HG03159 (cell line): Measurements from ENCODE around the gene F8A1.
"Not testable (repeated sequence)": the region's sequence is repeated elsewhere in the genome, so short reads cannot be mapped to it uniquely, and the experiment has no call there.

Experiments used
- ATAC-seq: cut with Tn5 transposase; IDR thresholded peaks from one replicate; pipeline ENCODE4 v1.9.1; 2021; ENCODE audit warnings: mild to moderate bottlenecking, moderate library complexity; ENCODE audit not compliant: unreplicated experiment

F8A1 gene

DNA sequence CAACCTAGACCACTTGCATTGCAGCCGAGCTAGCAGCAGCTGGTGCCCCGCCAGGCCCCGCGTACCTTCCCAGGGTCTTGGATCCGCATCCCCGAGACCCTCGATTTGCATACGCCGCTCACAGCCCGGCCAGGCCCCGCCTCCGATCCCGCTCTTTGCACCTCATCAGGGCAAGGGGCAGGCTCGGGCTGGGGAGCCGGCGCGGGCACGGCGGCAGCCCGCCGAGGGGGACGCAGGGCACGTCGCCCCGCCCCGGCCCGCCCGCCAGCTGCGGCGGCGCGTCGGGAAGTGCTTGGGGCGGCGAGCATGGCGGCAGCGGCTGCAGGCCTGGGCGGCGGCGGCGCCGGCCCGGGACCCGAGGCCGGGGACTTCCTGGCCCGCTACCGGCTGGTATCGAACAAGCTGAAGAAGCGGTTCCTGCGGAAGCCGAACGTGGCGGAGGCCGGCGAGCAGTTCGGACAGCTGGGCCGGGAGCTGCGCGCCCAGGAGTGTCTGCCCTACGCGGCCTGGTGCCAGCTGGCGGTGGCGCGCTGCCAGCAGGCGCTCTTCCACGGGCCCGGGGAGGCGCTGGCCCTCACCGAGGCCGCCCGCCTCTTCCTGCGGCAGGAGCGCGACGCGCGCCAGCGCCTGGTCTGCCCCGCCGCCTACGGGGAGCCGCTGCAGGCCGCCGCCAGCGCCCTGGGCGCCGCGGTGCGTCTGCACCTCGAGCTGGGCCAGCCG is at the start of gene F8A1:
TSS of gene F8A1 (plus strand) at position 287 of the 720 bp plus-strand sequence. CDS start at position 307, 20 bp downstream.
- ATAC-seq = peak; percentile 59

DNA sequence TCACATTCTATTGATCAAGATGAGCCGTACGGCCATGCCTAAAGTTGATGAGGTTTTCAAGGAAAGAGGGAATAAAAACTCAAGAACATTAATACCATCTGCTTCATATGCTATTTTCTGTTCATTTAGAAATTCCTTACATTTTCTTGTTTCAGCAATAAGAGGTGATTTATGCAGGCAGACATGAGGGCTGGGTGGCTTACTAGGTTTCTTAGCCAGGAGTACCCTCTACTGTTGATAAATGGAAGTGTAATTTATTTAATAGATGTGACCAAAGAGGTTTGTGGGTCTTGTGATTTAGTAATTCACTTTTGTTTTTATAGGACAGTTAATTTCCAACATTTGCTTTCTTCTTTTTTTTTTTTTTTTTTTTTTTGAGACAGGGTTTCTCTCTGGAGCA is 45.3 kb upstream of the F8A1 start:
- no peak for ATAC-seq

DNA sequence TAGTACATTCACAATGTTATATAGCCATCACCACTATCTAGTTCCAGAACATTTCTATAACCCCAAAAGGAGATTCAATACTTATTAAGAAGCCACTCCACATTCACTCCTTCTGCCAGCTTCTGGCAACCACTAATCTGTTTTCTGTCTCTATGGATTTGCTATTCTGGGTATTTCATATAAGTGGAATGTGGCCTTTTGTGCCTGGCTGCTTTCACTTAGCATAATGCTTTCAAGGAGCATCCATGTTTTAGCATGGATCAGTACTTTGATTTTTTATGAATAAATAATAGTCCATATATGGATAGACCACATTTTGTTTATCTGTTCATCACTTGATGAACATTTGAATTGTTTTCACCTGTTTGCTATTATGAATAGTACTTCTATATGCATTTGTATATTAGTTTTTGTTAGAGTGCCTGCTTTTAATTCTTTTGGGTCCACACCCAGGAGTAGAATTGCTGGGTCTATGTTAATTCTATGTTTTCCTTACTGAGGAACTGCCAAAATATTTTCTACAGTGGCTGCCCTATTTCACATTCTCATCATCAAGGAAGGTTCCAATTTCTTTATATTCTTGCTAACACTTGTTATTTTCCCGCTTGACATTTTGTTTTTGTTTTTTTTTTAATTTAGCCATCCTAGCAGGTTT is 35.1 kb upstream of the F8A1 start:
- ATAC-seq = no peak

DNA sequence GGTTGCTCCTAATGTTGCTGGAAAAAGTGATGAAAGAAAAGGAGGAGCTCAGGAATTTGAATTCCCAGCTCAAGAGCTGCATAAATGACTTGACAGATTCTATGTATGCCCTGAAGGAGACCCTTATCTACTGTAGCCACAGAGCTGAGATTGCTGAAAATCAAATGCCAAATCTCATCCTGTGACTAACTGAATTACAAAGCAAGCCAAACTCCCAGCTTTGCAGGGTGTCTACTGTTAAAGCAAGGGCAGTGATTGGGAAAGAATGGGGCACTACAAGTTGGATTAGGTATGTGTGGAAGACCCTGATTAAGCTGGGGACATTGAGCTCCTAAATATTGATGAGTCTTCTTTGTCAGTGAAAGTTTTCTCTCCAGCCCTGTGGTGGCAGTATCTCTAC is 30.9 kb upstream of the F8A1 start:
- ATAC-seq = no peak

DNA sequence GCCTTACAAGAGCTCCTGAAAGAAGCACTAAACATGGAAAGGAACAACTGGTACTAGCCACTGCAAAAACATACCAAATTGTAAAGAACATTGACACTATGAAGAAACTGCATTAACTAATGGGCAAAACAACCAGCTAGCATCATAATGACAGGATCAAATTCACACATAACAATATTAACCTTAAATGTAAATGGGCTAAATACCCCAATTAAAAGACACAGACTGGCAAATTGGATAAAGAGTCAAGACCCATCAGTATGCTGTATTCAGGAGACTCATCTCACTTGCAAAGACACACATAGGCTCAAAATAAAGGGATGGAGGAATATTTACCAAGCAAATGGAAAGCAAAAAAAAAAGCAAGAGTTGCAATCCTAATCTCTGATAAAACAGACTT is 17.6 kb upstream of the F8A1 start:
- not testable (repeated sequence) for ATAC-seq

DNA sequence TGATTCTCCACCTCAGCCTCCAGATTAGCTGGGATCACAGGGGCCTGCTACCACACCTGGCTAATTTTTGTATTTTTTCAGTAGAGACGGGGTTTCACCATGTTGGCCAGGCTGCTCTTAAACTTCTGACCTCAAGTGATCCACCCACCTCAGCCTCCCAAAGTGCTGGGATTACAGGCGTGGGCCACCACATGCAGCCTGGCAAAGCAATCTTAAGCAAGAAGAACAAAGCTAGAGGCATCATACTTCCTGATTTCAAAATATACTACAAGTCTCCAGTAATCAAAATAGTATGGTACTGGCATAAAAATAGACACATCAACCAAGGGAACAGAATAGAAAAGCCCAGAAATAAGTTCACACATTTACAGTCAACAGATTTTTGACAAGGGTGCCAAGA is 12.8 kb upstream of the F8A1 start:
- no peak for ATAC-seq

DNA sequence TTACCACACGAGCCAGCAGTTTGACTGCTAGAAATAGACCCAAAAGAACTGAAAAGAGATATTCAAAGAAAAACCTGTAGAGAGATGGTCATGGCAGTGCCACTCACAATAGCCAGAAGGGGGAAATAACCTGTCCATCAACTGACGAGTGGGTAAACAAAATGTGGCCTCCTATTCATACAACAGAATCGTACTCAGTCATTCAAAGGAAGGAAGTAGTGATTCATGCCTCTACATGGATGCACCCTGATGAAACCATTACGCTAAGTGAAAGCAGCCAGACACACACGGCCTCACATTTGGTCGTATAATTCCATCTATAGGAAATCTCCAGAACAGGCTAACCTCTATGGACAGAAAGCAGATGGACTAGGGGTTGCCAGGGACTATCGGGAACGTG is 2.1 kb upstream of the F8A1 start:
- not testable (repeated sequence) for ATAC-seq

DNA sequence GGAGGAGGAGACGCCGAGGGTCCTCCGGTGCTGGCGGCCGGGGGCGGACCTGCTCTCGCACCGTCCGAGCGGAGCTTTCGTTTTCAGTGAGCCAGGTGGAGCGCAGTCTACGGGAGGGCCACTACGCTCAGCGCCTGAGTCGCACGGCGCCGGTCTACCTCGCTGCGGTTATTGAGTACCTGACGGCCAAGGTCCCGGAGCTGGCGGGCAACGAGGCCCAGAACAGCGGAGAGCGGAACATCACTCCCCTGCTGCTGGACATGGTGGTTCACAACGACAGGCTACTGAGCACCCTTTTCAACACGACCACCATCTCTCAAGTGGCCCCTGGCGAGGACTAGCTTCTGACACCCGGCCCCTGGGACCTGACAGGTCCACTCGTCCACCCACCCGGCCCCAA is 1.1 kb upstream of the F8A1 start:
- not testable (repeated sequence) for ATAC-seq

DNA sequence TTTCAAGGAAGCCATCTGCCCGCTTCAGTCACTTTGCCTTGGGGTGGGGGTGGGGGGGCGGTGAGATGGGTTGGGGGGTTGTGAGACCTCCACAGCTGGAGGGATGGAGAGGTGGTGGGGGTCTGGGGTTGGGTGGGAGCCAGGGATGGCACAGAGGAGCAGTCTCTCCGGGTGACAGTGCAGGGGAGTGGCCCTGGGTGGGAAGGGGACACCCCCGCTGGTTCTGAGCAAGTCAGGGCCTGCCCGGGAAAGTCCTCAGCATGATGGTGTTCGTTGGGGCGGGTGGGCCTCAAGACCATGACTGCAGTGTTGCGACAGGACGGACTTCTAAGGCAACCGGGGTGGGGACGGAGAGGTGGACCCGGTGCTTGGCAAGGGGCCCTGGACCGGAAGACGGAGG is 606 bp upstream of the F8A1 start:
- ATAC-seq = not testable (repeated sequence)

DNA sequence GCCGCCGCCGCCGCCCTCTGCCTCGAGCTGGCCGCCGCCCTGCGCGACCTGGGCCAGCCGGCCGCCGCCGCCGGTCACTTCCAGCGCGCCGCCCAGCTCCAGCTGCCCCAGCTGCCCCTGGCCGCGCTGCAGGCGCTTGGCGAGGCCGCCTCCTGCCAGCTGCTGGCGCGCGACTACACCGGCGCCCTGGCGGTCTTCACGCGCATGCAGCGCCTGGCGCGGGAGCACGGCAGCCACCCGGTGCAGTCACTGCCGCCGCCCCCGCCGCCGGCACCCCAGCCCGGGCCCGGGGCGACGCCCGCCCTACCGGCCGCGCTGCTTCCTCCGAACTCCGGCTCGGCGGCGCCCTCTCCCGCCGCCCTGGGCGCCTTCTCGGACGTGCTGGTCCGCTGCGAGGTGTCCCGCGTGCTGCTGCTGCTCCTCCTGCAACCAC is 650 bp downstream of the F8A1 start:
- peak; percentile 60 for ATAC-seq

DNA sequence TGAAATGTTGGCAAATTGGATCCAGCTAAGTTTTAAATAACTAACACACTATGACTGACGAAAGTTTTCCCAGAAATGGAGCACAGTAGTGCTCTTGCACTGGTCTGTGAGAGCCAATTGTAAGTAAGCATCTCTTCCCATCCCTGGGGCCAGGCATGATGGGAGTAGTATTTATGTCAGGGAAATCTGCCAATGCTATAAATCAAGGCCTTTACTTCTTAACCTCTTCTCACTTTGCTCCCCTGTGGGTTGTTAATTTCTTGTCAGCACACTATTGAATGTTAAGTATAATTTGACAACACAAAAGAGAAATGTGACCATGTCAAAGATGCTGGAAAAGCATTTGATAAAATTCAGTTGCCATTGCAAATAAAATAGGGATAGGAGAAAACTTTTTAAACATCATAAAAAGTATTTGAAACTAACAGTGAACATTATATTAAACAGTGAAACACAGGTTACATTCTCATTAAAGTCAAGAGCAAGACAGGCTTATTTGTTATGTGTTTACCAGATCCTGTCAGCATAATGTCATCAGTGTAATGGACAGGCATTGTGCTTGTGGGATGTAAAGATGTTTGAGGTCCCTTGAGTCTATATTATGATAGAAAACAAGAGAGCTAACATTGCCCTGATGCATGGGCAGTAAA is 5.0 kb downstream of the F8A1 start:
- no peak for ATAC-seq

DNA sequence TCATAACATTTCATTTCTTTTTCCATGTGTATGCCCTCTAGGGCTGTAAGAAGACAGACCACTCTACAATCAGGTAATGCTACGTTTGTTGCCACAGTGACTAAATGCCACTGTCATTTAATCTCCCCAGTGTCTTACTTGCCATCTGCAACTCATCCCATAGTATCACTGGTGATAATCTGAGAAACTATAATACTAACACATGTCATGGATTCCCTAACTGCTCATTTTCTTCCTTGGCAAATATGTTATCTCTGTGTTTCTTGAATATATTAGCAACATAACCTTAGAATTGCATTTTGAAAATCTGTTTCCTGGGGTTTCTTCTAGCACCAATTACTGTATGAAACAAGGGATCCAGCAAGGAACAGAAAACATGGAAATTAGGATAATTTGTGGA is 6.1 kb downstream of the F8A1 start:
- no peak for ATAC-seq

DNA sequence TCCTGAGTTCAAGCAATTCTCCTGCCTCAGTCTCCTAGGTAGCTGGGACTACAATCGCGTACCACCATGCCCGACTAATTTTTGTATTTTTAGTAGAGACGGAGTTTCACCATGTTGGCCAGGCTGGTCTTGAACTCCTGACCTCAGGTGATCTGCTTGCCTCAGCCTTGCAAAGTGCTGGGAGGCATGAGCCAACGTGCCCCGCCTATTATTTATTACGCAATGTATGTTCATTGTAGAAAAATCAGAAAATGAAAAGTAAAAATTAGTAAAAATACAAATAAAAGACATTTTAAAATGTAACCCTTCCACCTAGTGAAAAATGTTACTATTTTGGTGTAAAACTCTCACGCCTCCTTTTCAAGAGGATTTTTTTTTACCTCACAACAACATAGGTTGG is 14.2 kb downstream of the F8A1 start:
- no peak for ATAC-seq

DNA sequence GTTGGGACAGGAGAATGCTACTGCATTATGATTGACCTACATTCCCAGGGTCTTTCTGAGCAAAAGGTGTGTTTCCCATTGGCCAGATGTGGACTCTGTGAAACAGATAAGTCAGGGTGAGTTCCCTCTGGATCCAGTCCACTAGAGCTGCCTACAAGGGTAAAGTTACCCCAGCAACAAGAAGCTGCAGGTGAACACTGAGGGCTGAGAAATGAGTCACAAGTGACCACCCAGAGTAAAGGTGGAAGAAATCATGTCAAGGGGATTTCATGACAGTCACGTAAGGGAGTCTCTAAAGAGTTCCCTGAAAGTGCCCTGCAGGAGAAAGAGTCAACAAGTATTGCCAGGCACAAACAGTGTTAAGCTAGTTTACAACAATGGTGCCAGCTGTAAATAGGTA is 16.3 kb downstream of the F8A1 start:
- no peak for ATAC-seq

DNA sequence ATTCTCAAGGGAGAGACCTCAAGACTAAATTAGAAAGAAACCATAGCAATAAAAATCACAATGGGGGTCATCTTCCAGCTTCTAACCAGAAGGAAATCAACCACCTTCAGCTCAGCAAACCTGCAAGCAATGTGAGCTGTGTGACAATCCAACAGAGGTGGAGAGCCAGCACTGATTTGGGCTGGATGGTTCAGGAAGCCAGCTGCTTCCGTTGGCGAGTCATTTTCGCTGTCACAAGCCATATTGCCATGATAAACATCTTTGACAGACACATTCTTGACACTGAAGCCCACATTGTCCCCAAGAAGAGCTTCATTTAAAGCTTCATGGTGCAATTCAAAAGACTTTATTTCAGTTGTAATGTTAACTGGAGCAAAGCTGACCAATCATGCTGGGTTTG is 22.7 kb downstream of the F8A1 start:
- no peak for ATAC-seq

DNA sequence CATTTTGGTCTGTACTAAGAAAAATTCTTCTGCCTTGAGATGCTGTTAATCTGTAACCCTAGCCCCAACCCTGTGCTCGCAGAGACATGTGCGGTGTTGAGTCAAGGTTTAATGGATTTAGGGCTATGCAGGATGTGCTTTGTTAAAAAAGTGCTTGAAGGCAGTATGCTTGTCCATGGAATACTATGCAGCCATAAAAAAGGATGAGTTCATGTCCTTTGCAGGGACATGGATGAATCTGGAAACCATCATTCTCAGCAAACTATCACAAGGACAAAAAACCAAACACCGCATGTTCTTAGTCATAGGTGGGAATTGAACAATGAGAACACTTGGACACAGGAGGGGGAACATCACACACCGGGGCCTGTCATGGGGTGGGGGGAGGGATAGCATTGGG is 23.9 kb downstream of the F8A1 start:
- not testable (repeated sequence) for ATAC-seq

DNA sequence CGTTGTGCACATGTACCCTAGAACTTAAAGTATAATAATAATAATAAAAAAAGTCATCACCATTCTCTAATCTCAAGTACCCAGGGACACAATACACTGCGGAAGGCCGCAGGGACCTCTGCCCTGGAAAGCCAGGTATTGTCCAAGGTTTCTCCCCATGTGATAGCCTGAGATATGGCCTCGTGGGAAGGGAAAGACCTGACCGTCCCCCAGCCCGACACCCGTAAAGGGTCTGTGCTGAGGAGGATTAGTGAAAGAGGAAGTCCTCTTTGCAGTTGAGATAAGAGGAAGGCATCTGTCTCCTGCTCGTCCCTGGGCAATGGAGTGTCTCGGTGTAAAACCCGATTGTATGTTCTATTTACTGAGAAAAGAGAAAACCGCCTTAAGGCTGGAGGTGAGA is 24.4 kb downstream of the F8A1 start:
- not testable (repeated sequence) for ATAC-seq

DNA sequence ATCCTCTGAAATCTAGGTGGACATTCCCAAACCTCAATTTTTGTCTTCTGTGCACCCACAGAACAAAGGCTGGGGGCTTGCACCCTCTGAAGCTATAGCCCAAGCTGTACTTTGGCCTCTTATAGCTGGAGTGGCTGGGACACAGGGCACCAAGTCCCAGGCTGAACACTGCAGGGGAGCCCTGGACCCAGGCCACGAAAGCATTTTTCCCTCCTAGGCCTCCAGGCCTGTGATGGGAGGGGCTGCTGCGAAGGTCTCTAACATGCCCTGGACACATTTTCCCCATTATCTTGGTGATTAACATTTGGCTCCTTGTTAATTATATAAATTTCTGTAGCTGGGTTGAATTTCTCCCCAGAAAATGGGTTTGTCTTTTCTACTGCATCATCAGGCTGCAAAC is 27.9 kb downstream of the F8A1 start:
- no peak for ATAC-seq

DNA sequence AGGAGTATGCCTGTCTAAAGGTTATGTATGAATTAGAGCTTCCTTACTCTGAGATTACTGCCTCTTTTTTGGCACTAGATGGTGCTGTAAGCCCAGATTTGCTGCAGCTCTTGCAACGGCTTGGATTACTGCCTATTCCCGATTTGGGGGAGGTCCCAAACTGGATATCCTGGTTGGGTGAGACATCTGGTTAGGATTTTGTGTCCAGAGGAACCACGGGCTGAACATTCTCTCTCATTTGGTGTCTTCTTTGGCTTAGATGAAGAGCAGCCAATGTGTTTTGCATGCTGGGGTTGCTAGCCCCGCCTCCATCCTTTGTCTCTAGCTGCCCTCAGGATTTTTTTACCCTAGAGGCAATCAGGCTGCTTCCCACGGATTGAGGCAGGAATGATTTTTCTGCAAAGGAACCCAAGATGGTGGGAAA is 31.9 kb downstream of the F8A1 start:
- ATAC-seq = no peak

DNA sequence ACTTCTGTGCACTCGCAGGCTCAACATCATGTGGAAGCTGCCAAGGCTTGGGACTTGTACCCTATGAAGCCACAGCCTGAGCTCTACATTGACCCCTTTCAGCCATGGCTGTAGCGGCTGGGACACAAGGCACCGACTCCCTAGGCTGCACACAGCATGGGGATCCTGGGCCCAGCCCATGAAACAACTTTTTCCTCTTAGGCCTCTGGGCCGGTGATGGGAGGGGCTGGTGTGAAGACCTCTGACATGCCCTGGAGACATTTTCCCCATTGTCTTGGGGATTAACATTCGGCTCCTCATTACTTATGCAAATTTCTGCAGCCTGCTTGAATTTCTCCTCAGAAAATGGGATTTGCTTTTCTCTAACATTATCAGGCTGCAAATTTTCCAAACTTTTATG is 38.6 kb downstream of the F8A1 start:
- ATAC-seq = not testable (repeated sequence)
